GM21515 (cell line): Measurements from ENCODE around the gene VRK1.

ENCODE experiments used
- ATAC-seq: cut with Tn5 transposase; IDR thresholded peaks from one replicate; pipeline ENCODE4 v1.9.1; 2021; ENCODE audit not compliant: unreplicated experiment

The VRK1 gene

GRCh38 chr14:96916751-96917150 is 119.6 kb downstream of the VRK1 start:
- ATAC-seq: no peak

GRCh38 chr14:96917442-96917963 is 120.3 kb downstream of the VRK1 start:
- no peak for ATAC-seq

- ATAC-seq: no peak
These were observed 122.8 kb downstream of the VRK1 start for GRCh38 chr14:96920023-96920422.

GRCh38 chr14:96920820-96921219 is 123.6 kb downstream of the VRK1 start:
- no peak for ATAC-seq

GRCh38 chr14:96922986-96923385 is 125.8 kb downstream of the VRK1 start:
- ATAC-seq: no peak

GRCh38 chr14:96925422-96925821 is 128.2 kb downstream of the VRK1 start:
- ATAC-seq: no peak

- ATAC-seq: no peak
These were observed 128.8 kb downstream of the VRK1 start for GRCh38 chr14:96926001-96926400.

GRCh38 chr14:96928779-96929380 is 131.7 kb downstream of the VRK1 start:
- no peak for ATAC-seq

GRCh38 chr14:96929950-96930349 is 132.8 kb downstream of the VRK1 start:
- ATAC-seq: no peak

- no peak for ATAC-seq
These were observed 133.3 kb downstream of the VRK1 start for GRCh38 chr14:96930526-96930925.
